Esophagus squamous epithelium (tissue), 4 donors: ENCODE results near the gene REV3L.

Source experiments
- POLR2A ChIP-seq, 4 donors: fragments of 450-650 bp; IDR thresholded peaks; one replicate each; pipeline ENCODE4 v1.6.1; 2017; ENCODE audit warnings: antibody characterized with exemption in 4 of 4, mild to moderate bottlenecking in 4 of 4, moderate library complexity in 3 of 4
- TF ChIP-seq, protein P1 (sequence below), 6 experiments: fragments of 450-650 bp in 4 of 6; fragments of 200-600 bp in 2 of 6; sonication (generic) in 2 of 6; IDR thresholded peaks; one replicate each; pipeline ENCODE4 v1.5.1; 2016 to 2019; ENCODE audit warnings: antibody characterized with exemption in 6 of 6, mild to moderate bottlenecking in 4 of 6, moderate library complexity in 4 of 6

DNA sequence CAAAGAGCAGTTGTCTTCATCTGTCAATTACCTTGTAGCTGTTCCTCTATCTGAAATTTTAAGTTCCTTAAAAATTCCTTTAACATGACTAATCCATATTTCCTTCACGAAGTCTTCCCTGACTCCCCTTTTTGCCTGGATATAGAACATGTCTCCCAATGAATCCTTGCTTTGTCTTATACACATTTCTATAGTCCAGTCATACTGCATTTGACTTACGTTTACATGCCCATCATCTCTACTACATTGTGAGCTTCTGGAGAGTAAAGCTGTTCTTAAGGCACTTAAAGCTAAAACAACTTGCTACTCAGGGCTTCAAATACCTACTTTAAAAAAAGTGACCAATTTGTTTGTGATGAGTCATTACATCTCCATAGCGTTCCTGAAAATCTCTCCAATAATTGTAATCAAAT, 4.9 kb downstream of the REV3L start:
- no peak for TF ChIP-seq POLR2A (IDR thresholded peaks at IDR 0.05)
- TF ChIP-seq, protein P1, sequence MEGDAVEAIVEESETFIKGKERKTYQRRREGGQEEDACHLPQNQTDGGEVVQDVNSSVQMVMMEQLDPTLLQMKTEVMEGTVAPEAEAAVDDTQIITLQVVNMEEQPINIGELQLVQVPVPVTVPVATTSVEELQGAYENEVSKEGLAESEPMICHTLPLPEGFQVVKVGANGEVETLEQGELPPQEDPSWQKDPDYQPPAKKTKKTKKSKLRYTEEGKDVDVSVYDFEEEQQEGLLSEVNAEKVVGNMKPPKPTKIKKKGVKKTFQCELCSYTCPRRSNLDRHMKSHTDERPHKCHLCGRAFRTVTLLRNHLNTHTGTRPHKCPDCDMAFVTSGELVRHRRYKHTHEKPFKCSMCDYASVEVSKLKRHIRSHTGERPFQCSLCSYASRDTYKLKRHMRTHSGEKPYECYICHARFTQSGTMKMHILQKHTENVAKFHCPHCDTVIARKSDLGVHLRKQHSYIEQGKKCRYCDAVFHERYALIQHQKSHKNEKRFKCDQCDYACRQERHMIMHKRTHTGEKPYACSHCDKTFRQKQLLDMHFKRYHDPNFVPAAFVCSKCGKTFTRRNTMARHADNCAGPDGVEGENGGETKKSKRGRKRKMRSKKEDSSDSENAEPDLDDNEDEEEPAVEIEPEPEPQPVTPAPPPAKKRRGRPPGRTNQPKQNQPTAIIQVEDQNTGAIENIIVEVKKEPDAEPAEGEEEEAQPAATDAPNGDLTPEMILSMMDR (IDR thresholded peaks at IDR 0.05): no peak
